GM23248 (cell line): ENCODE results near the gene EHBP1. TPM values are rescaled to one million over a fixed set of nuclear protein-coding genes. Genes with fewer than 3 reads are reported as not detected.

Source experiments
- DNase-seq: peaks from one replicate; pipeline ENCODE4 v3.0.0-alpha.2; 2015
- H2AFZ ChIP-seq: fragments of 200-600 bp; sonication (generic); 2 replicates; pipeline ENCODE4 v1.6.1; 2016; ENCODE audit warnings: antibody characterized with exemption
- H3F3A ChIP-seq: fragments of 200-600 bp; sonication (generic); 2 replicates; pipeline ENCODE4 v1.6.1; 2016; ENCODE audit warnings: mild to moderate bottlenecking, antibody characterized with exemption, mixed run types; ENCODE audit not compliant: insufficient read depth
- H3K27ac ChIP-seq: fragments of 200-600 bp; sonication (generic); 2 replicates; pipeline ENCODE4 v1.5.1; 2016; ENCODE audit warnings: mild to moderate bottlenecking
- H3K27me3 ChIP-seq: fragments of 200-600 bp; sonication (generic); replicated peaks from 2 replicates; pipeline ENCODE4 v1.6.1; 2016; ENCODE audit warnings: mild to moderate bottlenecking; ENCODE audit not compliant: insufficient read depth
- H3K36me3 ChIP-seq: fragments of 200-600 bp; sonication (generic); 2 replicates; pipeline ENCODE4 v1.6.1; 2016; ENCODE audit warnings: low read depth, mild to moderate bottlenecking
- H3K4me1 ChIP-seq: fragments of 200-600 bp; sonication (generic); 2 replicates; pipeline ENCODE4 v1.6.1; 2016; ENCODE audit warnings: mild to moderate bottlenecking; ENCODE audit not compliant: insufficient read depth
- H3K4me2 ChIP-seq: fragments of 200-600 bp; sonication (generic); one replicate; pipeline ENCODE4 v1.6.1; 2016; ENCODE audit warnings: mild to moderate bottlenecking; ENCODE audit not compliant: unreplicated experiment
- H3K4me3 ChIP-seq: fragments of 200-600 bp; sonication (generic); 2 replicates; pipeline ENCODE4 v1.5.1; 2016; ENCODE audit warnings: mild to moderate bottlenecking
- H3K79me2 ChIP-seq: fragments of 200-600 bp; sonication (generic); 2 replicates; pipeline ENCODE4 v1.6.1; 2016; ENCODE audit warnings: mild to moderate bottlenecking; ENCODE audit not compliant: insufficient read depth
- H3K9ac ChIP-seq: fragments of 200-600 bp; sonication (generic); 2 replicates; pipeline ENCODE4 v1.6.1; 2016; ENCODE audit warnings: mild to moderate bottlenecking
- H3K9me2 ChIP-seq: fragments of 200-600 bp; sonication (generic); 2 replicates; pipeline ENCODE4 v1.6.1; 2016; ENCODE audit warnings: mixed run types, mild to moderate bottlenecking, moderate library complexity; ENCODE audit not compliant: insufficient read depth
- H3K9me3 ChIP-seq: fragments of 200-600 bp; sonication (generic); one replicate; pipeline ENCODE4 v1.6.1; 2017; ENCODE audit warnings: low read depth
- H4K20me1 ChIP-seq: fragments of 200-600 bp; sonication (generic); 2 replicates; pipeline ENCODE4 v1.6.0; 2016; ENCODE audit not compliant: insufficient read depth
- EZH2 ChIP-seq: fragments of 200-600 bp; sonication (generic); IDR thresholded peaks from 2 replicates; pipeline ENCODE4 v1.6.1; 2018; ENCODE audit warnings: antibody characterized with exemption, mild to moderate bottlenecking; ENCODE audit not compliant: insufficient read depth, poor library complexity, severe bottlenecking
- EZH2phosphoT487 ChIP-seq: fragments of 200-600 bp; sonication (generic); IDR thresholded peaks from 2 replicates; pipeline ENCODE4 v1.6.1; 2018; ENCODE audit warnings: antibody characterized with exemption, moderate library complexity, mild to moderate bottlenecking, low read depth; ENCODE audit not compliant: insufficient read depth
- WGBS, 2 experiments: methylation state at CpG; one replicate each; pipeline ENCODE4 v1.1.6; 2015 to 2017; ENCODE audit warnings: low lambda C conversion rate in 2 of 2, low coverage in 1 of 2; ENCODE audit errors: missing lambda C conversion rate in 2 of 2; 5-methylcytosine and 5-hydroxymethylcytosine counted together
- in situ Hi-C: fragments of 300-500 bp; cut with MboI; formaldehyde crosslinking; loops from 2 replicates; pipeline ENCODE4 v1.15.0; 2020
- polyA plus RNA-seq: library from polyadenylated mRNA; unstranded; fragments of >200 nt; fragmentation: Nextera tagmentation; extraction: Ambion mirVana; gene quantifications from 2 replicates; pipeline ENCODE4 v1.2.1, GENCODE V29; 2016
- total RNA-seq: library from RNA; depleted of rRNA; stranded (reverse); fragments of >200 nt; shearing (Covaris generic); gene quantifications from 2 replicates; pipeline ENCODE4 v1.2.3, GENCODE V29; 2014

EHBP1 gene
- total and polyA plus RNA-seq, 2 experiments from 2014 or later = 41.3 to 56.8 TPM

DNA sequence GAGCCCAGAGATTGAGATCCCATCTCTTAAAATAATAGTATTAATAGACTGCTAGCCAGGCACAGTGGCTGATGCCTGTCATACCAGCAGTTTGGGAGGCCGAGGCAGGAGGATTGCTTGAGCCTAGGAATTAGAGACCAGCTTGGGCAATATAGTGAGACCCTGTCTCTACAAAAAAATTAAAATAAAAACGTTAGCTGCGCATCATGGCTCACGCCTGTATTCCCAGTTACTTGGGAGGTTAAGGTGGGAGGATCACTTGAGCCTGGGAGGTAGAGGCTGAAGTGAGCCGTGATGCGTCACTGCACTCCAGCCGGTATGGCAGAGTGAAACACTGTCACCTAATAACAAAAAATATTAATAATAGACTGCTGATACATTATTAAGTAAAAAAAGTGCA lies 178.1 kb downstream of the EHBP1 start:
- Histone ChIP-seq H3K27me3 (no peaks in the 10 kb centered on the region), H3K4me2 (no peak overlapping the region), H3K9me3 (no peaks in the 10 kb centered on the region), H3K27ac (no peak overlapping the region), H3K36me3 (peaks cover 24% of the 10 kb centered on the region), H3F3A (peaks cover 9% of the 10 kb centered on the region; the same call in 1 of the 2 replicates), H3K4me3 (no peak overlapping the region), H3K4me1 (peaks cover 9% of the 10 kb centered on the region), H4K20me1 (no peaks in the 10 kb centered on the region), H3K79me2 (peaks cover 5% of the 10 kb centered on the region; the same call in 1 of the 2 replicates), H3K9ac (no peak overlapping the region), H3K9me2 (no peaks in the 10 kb centered on the region), H2AFZ (no peak overlapping the region)
- no peak for TF ChIP-seq EZH2phosphoT487
- TF ChIP-seq EZH2 = no peak
- 91 to 97% methylated on average over 7 of the region's 7 CpGs for WGBS, 2 experiments
- in situ Hi-C loops = no loop called here
- no peak for DNase-seq

DNA sequence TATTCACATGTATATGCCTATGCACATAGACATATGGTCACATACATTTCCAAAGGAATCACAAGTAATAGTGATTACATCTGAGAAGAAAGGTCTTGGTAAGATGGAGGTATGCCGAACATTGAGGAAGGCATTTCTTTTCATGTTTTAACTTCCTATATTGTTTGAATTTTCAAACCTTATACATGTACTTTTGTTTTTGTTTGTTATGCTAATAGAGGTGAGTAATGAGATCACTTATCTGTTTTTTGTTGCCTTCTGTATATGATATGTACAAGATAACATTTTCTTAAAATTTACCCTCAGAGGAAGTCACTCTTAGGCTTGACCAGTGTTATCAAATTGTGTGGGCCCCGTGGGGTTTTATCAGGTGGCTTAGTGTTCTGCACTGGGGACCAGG lies 178.6 kb downstream of the EHBP1 start:
- in situ Hi-C loops = no loop called here
- H4K20me1 ChIP-seq = 0 out of 2 replicates have a peak, but pooled peaks cover under 1% of the 10 kb centered on the region

DNA sequence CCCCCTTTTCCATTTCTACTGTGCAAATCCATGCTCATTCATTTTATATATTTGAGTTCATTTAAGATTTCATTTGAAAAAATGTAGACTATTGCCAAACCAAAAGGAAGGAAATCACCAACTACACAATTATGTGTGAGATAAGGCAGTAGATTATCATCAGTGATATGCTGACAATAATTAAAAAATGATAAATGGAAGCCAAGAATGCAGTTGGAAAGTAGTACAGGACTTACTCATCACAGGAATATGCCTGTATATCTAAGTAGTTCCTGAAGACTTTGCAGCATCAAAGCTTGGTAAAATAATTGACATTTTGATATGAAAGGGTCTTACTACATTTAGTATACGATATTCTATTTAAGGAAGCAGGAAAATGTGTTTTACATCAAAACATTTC lies 179.0 kb downstream of the EHBP1 start:
- peaks cover 5% of the 10 kb centered on the region; the same call in 1 of the 2 replicates for H3K79me2 ChIP-seq
- TF ChIP-seq EZH2 (no peak), EZH2phosphoT487 (no peak)
- H3K9ac ChIP-seq = no peak overlapping the region
- no peaks in the 10 kb centered on the region for H3K9me2 ChIP-seq
- no peak overlapping the region for H3K27ac ChIP-seq
- no peaks in the 10 kb centered on the region for H3K9me3 ChIP-seq
- DNase-seq = peak; percentile 21
- in situ Hi-C loops = no loop called here
- H3K36me3 ChIP-seq = peaks cover 17% of the 10 kb centered on the region
- H2AFZ ChIP-seq = no peak overlapping the region
- peaks cover 9% of the 10 kb centered on the region for H3K4me1 ChIP-seq
- H4K20me1 ChIP-seq = 0 out of 2 replicates have a peak, but pooled peaks cover 4% of the 10 kb centered on the region
- WGBS, 2 experiments = 86 to 96% methylated on average over 1 of the region's 1 CpG
- peaks cover 10% of the 10 kb centered on the region; the same call in 1 of the 2 replicates for H3F3A ChIP-seq
- no peaks in the 10 kb centered on the region for H3K27me3 ChIP-seq
- no peak overlapping the region for H3K4me2 ChIP-seq
- no peak overlapping the region for H3K4me3 ChIP-seq

More for the DNA sequence above, 178.6 kb downstream of the EHBP1 start:
- Histone ChIP-seq H3K79me2 (peaks cover 5% of the 10 kb centered on the region; the same call in 1 of the 2 replicates), H3K9me3 (no peaks in the 10 kb centered on the region), H3K9me2 (no peaks in the 10 kb centered on the region), H3F3A (peaks cover 10% of the 10 kb centered on the region; the same call in 1 of the 2 replicates), H3K36me3 (peaks cover 21% of the 10 kb centered on the region), H3K4me2 (no peak overlapping the region), H3K4me3 (no peak overlapping the region), H3K4me1 (peaks cover 9% of the 10 kb centered on the region), H3K27ac (no peak overlapping the region), H3K27me3 (no peaks in the 10 kb centered on the region), H2AFZ (no peak overlapping the region), H3K9ac (no peak overlapping the region)
- WGBS, 2 experiments = 95 to 98% methylated on average over 2 of the region's 2 CpGs
- TF ChIP-seq EZH2phosphoT487 = no peak
- TF ChIP-seq EZH2 = no peak
- DNase-seq = no peak

DNA sequence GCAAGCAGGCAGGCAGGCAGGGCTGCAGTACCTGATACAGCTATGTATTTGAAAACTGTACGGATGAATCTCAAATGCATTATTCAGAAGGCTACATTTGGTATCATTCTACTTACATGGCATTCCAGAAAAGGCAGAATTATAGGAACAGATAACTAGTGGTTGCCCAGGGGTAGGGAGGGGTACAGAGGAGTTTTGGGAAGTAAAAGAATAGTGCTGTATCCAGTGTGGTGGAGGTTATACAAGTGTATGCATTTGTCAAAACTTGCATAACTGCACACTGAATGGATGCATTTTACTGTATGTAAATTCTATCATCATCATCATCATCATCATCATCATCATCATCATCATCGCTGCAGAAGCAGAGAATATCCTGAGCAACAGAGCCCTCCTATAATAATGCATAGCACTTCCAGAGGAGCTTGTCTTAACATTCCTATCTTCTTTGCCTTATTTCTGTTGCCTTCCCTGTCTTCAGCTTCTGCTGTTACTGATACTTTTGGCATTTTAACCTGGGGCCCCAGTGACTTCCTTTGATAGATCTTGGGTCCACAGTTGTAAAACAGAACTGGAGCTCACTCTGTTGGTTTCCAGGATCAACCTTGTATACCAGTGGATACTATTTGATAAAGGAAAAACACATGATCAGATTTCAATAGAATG lies 189.6 kb downstream of the EHBP1 start:
- Histone ChIP-seq H3K9me3 (no peaks in the 10 kb centered on the region), H3K79me2 (peaks cover 25% of the 10 kb centered on the region; the same call in 1 of the 2 replicates), H3F3A (peaks cover 9% of the 10 kb centered on the region; the same call in 1 of the 2 replicates), H3K4me2 (no peak overlapping the region), H2AFZ (no peak overlapping the region), H3K27me3 (no peaks in the 10 kb centered on the region), H3K4me1 (peaks cover 11% of the 10 kb centered on the region), H3K4me3 (no peak overlapping the region), H3K9me2 (no peaks in the 10 kb centered on the region), H3K27ac (no peak overlapping the region), H3K36me3 (peaks cover 18% of the 10 kb centered on the region), H3K9ac (no peak overlapping the region), H4K20me1 (no peaks in the 10 kb centered on the region)
- in situ Hi-C loops = no loop called here
- TF ChIP-seq EZH2 (no peak), EZH2phosphoT487 (no peak)
- WGBS, 2 experiments = 97 to 98% methylated on average over 2 of the region's 2 CpGs
- DNase-seq = peak; percentile 3
